ENCODE results near the gene ADAMTSL4. TPM values are rescaled to one million over a fixed set of nuclear protein-coding genes. Genes with fewer than 3 reads are reported as not detected.

Gene ADAMTSL4
- total RNA-seq, 4 donors from 2014 or later, result 27.1 to 66.5 (median 36.3) TPM

DNA sequence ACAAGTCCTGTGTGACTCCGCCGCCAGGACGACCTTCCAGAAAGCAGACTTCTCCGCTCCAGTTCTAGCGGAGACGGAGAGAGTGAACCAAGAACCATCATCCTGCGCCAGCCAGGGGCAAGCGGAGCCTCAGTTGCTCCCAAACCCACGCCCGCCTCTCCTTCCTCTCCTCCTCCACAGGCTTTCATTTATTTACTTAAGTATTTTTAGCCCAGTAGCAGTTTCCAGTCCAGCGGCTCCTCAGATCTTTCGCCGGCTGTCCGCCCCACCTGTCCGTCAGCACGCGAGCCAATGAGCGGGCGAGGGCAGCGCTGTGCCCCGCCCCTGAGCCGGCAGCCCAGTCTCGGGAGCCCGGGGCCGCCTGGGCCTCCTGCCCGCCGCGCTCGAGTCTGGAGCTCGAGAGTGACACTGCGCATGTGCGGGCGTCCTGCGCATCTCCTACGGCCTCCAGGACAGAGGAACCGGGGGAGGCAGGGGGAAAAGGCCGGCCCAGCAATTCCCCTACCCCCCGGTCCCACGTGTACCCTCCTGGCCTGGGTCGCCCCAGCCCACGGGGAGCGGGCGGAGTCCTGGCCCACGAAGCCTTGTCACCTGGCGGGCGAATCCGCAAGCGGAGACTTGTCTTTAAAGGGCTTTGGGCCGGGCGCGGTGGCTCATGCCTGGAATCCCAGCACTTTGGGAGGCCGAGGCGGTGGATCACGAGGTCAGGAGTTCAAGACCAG, 33.7 kb upstream of the ADAMTSL4 start, which contains the start of gene FALEC:
Gene FALEC, plus strand, starts transcription at position 425 of the 722 bp plus-strand sequence.
- WGBS, 2 donors (ENCODE audit: low coverage in 1 of 2), result 2 to 3% methylated on average over 18 to 28 of the region's 54 CpGs
- peak within 1 kb of the TSS; percentile 66 to 93 (median 88) for H3K27ac ChIP-seq
- ATAC-seq, result peak; percentile 99
- no peak for TF ChIP-seq EP300 (IDR thresholded peaks at IDR 0.05)
- peak; percentile 22 for TF ChIP-seq POLR2AphosphoS5 (IDR thresholded peaks at IDR 0.05)
- TF ChIP-seq, protein P1, sequence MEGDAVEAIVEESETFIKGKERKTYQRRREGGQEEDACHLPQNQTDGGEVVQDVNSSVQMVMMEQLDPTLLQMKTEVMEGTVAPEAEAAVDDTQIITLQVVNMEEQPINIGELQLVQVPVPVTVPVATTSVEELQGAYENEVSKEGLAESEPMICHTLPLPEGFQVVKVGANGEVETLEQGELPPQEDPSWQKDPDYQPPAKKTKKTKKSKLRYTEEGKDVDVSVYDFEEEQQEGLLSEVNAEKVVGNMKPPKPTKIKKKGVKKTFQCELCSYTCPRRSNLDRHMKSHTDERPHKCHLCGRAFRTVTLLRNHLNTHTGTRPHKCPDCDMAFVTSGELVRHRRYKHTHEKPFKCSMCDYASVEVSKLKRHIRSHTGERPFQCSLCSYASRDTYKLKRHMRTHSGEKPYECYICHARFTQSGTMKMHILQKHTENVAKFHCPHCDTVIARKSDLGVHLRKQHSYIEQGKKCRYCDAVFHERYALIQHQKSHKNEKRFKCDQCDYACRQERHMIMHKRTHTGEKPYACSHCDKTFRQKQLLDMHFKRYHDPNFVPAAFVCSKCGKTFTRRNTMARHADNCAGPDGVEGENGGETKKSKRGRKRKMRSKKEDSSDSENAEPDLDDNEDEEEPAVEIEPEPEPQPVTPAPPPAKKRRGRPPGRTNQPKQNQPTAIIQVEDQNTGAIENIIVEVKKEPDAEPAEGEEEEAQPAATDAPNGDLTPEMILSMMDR (IDR thresholded peaks at IDR 0.05), result peak in 2 of 4 experiments; percentile 21
- TF ChIP-seq POLR2A (IDR thresholded peaks at IDR 0.05), result peak in 1 of 2 donors; percentile 46
- no peaks in the 10 kb centered on the region for H3K9me3 ChIP-seq
- peak within 1 kb of the TSS; percentile 47 to 54 for H3K4me3 ChIP-seq
- no peaks in the 10 kb centered on the region for H3K27me3 ChIP-seq
- peaks cover 0 to 14% of the 10 kb centered on the region in 2 donors for H3K36me3 ChIP-seq
- peaks cover 0 to 27% (median 9%) of the 10 kb centered on the region in 3 donors for H3K4me1 ChIP-seq

DNA sequence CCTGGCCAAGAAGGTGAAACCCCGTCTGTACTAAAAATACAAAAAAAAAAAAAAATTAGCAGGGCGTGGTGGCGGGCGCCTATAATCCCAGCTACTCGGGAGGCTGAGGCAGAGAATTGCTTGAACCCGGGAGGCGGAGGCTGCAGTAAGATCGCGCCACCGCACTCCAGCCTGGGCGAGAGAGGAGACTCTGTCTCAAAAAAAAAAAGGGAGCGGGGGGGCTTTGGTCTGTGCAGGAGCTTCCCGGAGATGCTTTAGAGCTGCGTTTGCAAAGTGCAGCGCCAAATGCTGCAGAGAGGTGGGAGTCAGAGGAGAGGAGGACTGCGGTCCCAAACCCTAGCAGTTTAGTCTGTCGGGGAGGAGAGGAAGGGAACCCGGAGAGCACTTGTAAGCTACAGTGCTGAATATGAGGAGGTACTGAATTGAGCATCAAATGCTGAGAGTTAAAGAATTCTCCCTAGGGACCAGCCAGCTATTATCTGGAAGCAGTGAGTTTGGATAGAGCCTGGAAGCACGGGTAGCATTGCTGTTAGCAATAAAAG, 33.1 kb upstream of the ADAMTSL4 start:
- Histone ChIP-seq H3K4me1 (peaks cover 0 to 27% (median 9%) of the 10 kb centered on the region in 3 donors), H3K9me3 (no peaks in the 10 kb centered on the region), H3K36me3 (peaks cover 0 to 14% of the 10 kb centered on the region in 2 donors), H3K4me3 (peak overlapping the region; percentile 47 to 54), H3K27me3 (no peaks in the 10 kb centered on the region), H3K27ac (peak overlapping the region; percentile 59 to 93 (median 88))
- WGBS, 2 donors (ENCODE audit: low coverage in 1 of 2), result 0% methylated on average over 10 to 12 of the region's 19 CpGs
- no peak for TF ChIP-seq POLR2AphosphoS5 (IDR thresholded peaks at IDR 0.05)
- TF ChIP-seq, protein P1 (IDR thresholded peaks at IDR 0.05), result peak in 1 of 4 experiments; percentile 13
- ATAC-seq, result no peak

DNA sequence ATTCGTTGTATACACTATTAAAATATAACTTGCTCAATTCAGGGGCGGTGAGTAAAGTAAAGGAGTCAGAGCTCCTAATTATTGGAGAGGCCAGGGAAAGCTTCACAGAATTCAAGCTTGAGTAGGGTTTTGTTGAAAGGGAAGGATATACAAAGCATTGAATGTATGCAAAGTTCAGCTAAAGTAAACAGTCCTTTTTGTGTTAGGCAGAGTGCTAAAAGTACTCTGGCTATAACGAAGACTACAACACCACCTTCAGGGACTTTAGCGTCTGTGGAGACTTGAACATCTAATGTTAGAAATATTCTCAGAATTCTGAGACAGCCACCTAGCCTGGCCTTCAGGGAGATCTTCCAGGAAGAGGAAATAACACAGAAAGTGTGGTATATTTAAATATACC, 32.6 kb upstream of the ADAMTSL4 start:
- peak overlapping the region in 1 of 2 donors; percentile 54 for H3K4me3 ChIP-seq
- no peaks in the 10 kb centered on the region for H3K27me3 ChIP-seq
- ATAC-seq, result no peak
- WGBS, 2 donors (ENCODE audit: low coverage in 1 of 2), result 11 to 15% methylated on average over 4 of the region's 4 CpGs
- peaks cover 0 to 12% of the 10 kb centered on the region in 2 donors for H3K36me3 ChIP-seq
- H3K9me3 ChIP-seq, result no peaks in the 10 kb centered on the region
- peaks cover 0 to 27% (median 9%) of the 10 kb centered on the region in 3 donors for H3K4me1 ChIP-seq
- TF ChIP-seq, protein P1 (IDR thresholded peaks at IDR 0.05), result peak in 2 of 4 experiments; percentile 6 to 23
- TF ChIP-seq EP300 (IDR thresholded peaks at IDR 0.05), result no peak
- peak overlapping the region in 3 of 4 donors; percentile 84 to 93 (median 91) for H3K27ac ChIP-seq

DNA sequence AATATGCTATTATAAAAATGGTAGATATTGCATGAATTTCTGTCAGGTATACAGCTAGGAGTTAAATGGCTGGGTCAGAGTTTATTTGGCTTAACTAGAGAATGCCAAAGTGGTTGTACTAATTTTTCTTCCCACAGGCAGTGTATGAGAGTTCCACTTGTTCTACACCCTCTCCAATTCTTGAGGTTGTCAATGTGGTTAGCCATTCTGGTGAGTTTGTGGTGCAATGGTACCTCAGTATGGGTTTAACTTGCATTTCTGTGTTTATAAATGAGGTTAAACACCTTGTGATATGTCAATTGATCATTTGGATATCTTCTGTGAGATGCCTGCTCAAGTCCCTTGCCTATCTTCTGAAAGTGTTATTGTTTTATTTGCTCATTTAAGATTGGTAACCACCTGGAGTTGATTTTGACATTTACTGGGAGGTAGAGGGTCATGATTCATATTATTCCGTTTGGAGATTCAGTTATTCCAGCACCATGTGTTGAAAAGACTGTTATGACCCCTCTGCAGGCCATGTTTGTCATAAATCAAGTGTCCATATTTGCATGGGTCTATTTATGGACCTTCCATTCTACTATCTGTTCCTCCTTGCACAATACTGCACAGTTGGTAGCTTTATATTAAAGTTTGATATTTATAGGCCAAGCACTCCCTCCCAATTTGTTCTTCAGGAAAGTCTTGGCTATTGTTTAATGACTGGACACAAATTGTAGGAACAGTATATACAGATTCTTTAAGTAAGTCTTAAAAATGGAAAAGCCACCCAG, 27.8 kb upstream of the ADAMTSL4 start:
- Histone ChIP-seq H3K4me1 (peaks cover 0 to 13% (median 2%) of the 10 kb centered on the region in 3 donors), H3K27ac (no peak overlapping the region), H3K36me3 (no peaks in the 10 kb centered on the region), H3K27me3 (no peaks in the 10 kb centered on the region), H3K4me3 (no peak overlapping the region), H3K9me3 (no peaks in the 10 kb centered on the region)
- ATAC-seq, result no peak
- TF ChIP-seq POLR2AphosphoS5 (IDR thresholded peaks at IDR 0.05) (no peak), POLR2A (IDR thresholded peaks at IDR 0.05) (no peak), EP300 (IDR thresholded peaks at IDR 0.05) (no peak)
- TF ChIP-seq, protein P1 (IDR thresholded peaks at IDR 0.05), result no peak
- WGBS, 2 donors (ENCODE audit: low coverage in 1 of 2), result 41 to 71% methylated on average over 1 of the region's 1 CpG
